HEK293 (cell line): ENCODE results near the gene MED20.

ENCODE experiments used
- EGR2 ChIP-seq: fragments of 450-650 bp; formaldehyde crosslinking; IDR thresholded peaks from 2 replicates; pipeline ENCODE4 v1.5.1; 2016; ENCODE audit warnings: low read depth, missing biosample characterization, missing genetic modification characterization
- GLIS1 ChIP-seq: fragments of 450-650 bp; formaldehyde crosslinking; IDR thresholded peaks from 2 replicates; pipeline ENCODE4 v1.5.1; 2016; ENCODE audit warnings: missing biosample characterization, missing genetic modification characterization
- GLIS2 ChIP-seq: fragments of 450-650 bp; formaldehyde crosslinking; IDR thresholded peaks from 2 replicates; pipeline ENCODE4 v1.5.1; 2016; ENCODE audit warnings: missing biosample characterization, missing genetic modification characterization
- HOXC10 ChIP-seq: sonication (generic); formaldehyde crosslinking; IDR thresholded peaks from 2 replicates; pipeline ENCODE4 v1.8.1; 2023; ENCODE audit warnings: mild to moderate bottlenecking, missing genetic modification reagents
- KLF1 ChIP-seq: fragments of 450-650 bp; formaldehyde crosslinking; IDR thresholded peaks from 2 replicates; pipeline ENCODE4 v1.5.1; 2016; ENCODE audit warnings: missing biosample characterization, missing genetic modification characterization
- MYNN ChIP-seq: fragments of 450-650 bp; formaldehyde crosslinking; IDR thresholded peaks from 2 replicates; pipeline ENCODE4 v1.5.1; 2016; ENCODE audit warnings: missing biosample characterization, missing genetic modification characterization, borderline replicate concordance
- OSR2 ChIP-seq: fragments of 450-650 bp; formaldehyde crosslinking; IDR thresholded peaks from 2 replicates; pipeline ENCODE4 v1.5.1; 2016; ENCODE audit warnings: missing biosample characterization, missing genetic modification characterization
- PRDM1 ChIP-seq: fragments of 450-650 bp; formaldehyde crosslinking; IDR thresholded peaks from 2 replicates; pipeline ENCODE4; 2016; ENCODE audit warnings: missing biosample characterization, missing genetic modification characterization
- SP2 ChIP-seq: fragments of 450-650 bp; formaldehyde crosslinking; IDR thresholded peaks from 2 replicates; pipeline ENCODE4 v1.5.1; 2016; ENCODE audit warnings: missing biosample characterization, missing genetic modification characterization
- SP3 ChIP-seq: fragments of 450-650 bp; formaldehyde crosslinking; IDR thresholded peaks from 2 replicates; pipeline ENCODE4 v1.5.1; 2016; ENCODE audit warnings: missing biosample characterization, missing genetic modification characterization
- WT1 ChIP-seq: fragments of 450-650 bp; formaldehyde crosslinking; IDR thresholded peaks from 2 replicates; pipeline ENCODE4 v1.5.1; 2016; ENCODE audit warnings: missing biosample characterization, missing genetic modification characterization
- YY2 ChIP-seq: fragments of 450-650 bp; formaldehyde crosslinking; IDR thresholded peaks from 2 replicates; pipeline ENCODE4 v1.5.1; 2016; ENCODE audit warnings: missing biosample characterization, missing genetic modification characterization
- ZBTB7A ChIP-seq: fragments of 450-650 bp; formaldehyde crosslinking; IDR thresholded peaks from 2 replicates; pipeline ENCODE4 v1.5.1; 2016; ENCODE audit warnings: low read depth, missing biosample characterization, missing genetic modification characterization
- ZFHX2 ChIP-seq: fragments of 450-650 bp; formaldehyde crosslinking; conservative IDR thresholded peaks from 2 replicates; pipeline ENCODE4 v1.5.1; 2016; ENCODE audit warnings: missing biosample characterization, missing genetic modification characterization
- ZFP37 ChIP-seq: fragments of 450-650 bp; formaldehyde crosslinking; IDR thresholded peaks from 2 replicates; pipeline ENCODE4 v1.5.1; 2016; ENCODE audit warnings: missing biosample characterization, missing genetic modification characterization
- ZFP69B ChIP-seq: fragments of 450-650 bp; formaldehyde crosslinking; IDR thresholded peaks from 2 replicates; pipeline ENCODE4 v1.5.1; 2016; ENCODE audit warnings: missing biosample characterization, missing genetic modification characterization
- ZNF223 ChIP-seq: fragments of 450-650 bp; formaldehyde crosslinking; IDR thresholded peaks from 2 replicates; pipeline ENCODE4 v1.5.1; 2016; ENCODE audit warnings: missing biosample characterization, missing genetic modification characterization
- ZNF266 ChIP-seq: fragments of 450-650 bp; formaldehyde crosslinking; IDR thresholded peaks from 2 replicates; pipeline ENCODE4 v1.5.1; 2016; ENCODE audit warnings: missing biosample characterization, missing genetic modification characterization, low read depth
- ZNF335 ChIP-seq: fragments of 450-650 bp; formaldehyde crosslinking; conservative IDR thresholded peaks from 2 replicates; pipeline ENCODE4 v1.5.1; 2016; ENCODE audit warnings: missing biosample characterization, missing genetic modification characterization
- ZNF366 ChIP-seq: fragments of 450-650 bp; formaldehyde crosslinking; conservative IDR thresholded peaks from 2 replicates; pipeline ENCODE4 v1.5.1; 2016; ENCODE audit warnings: missing biosample characterization, missing genetic modification characterization
- ZNF404 ChIP-seq: fragments of 450-650 bp; formaldehyde crosslinking; IDR thresholded peaks from 2 replicates; pipeline ENCODE4 v1.5.1; 2017; ENCODE audit warnings: missing biosample characterization, missing genetic modification characterization
- ZNF48 ChIP-seq: fragments of 450-650 bp; formaldehyde crosslinking; IDR thresholded peaks from 2 replicates; pipeline ENCODE4 v1.5.1; 2016; ENCODE audit warnings: missing biosample characterization, missing genetic modification characterization
- ZNF544 ChIP-seq: fragments of 450-650 bp; formaldehyde crosslinking; IDR thresholded peaks from 2 replicates; pipeline ENCODE4 v1.5.0; 2017; ENCODE audit warnings: missing biosample characterization, missing genetic modification characterization
- ZNF560 ChIP-seq: fragments of 450-650 bp; formaldehyde crosslinking; IDR thresholded peaks from 2 replicates; pipeline ENCODE4 v1.5.1; 2017; ENCODE audit warnings: missing biosample characterization, missing genetic modification characterization, borderline replicate concordance
- ZNF561 ChIP-seq: fragments of 450-650 bp; IDR thresholded peaks from 2 replicates; pipeline ENCODE4 v1.5.1; 2018; ENCODE audit warnings: missing biosample characterization, missing genetic modification characterization, borderline replicate concordance
- ZNF677 ChIP-seq: fragments of 450-650 bp; IDR thresholded peaks from 2 replicates; pipeline ENCODE4 v1.5.0; 2018; ENCODE audit warnings: missing biosample characterization, mild to moderate bottlenecking, missing genetic modification characterization, moderate library complexity
- ZNF768 ChIP-seq: fragments of 450-650 bp; formaldehyde crosslinking; IDR thresholded peaks from 2 replicates; pipeline ENCODE4 v1.5.1; 2018; ENCODE audit warnings: missing biosample characterization, mild to moderate bottlenecking, missing genetic modification characterization
- ZNF785 ChIP-seq: fragments of 450-650 bp; formaldehyde crosslinking; IDR thresholded peaks from 2 replicates; pipeline ENCODE4 v1.5.1; 2016; ENCODE audit warnings: missing biosample characterization, missing genetic modification characterization
- ZNF791 ChIP-seq: fragments of 450-650 bp; formaldehyde crosslinking; IDR thresholded peaks from 2 replicates; pipeline ENCODE4 v1.5.1; 2016; ENCODE audit warnings: missing biosample characterization, missing genetic modification characterization
- ZSCAN23 ChIP-seq: fragments of 450-650 bp; formaldehyde crosslinking; IDR thresholded peaks from 2 replicates; pipeline ENCODE4 v1.5.1; 2016; ENCODE audit warnings: missing biosample characterization, missing genetic modification characterization
- TF ChIP-seq, protein P1 (sequence below): fragments of 450-650 bp; formaldehyde crosslinking; IDR thresholded peaks from 2 replicates; pipeline ENCODE4 v1.5.1; 2017; ENCODE audit warnings: missing biosample characterization, missing genetic modification characterization

Gene MED20

DNA sequence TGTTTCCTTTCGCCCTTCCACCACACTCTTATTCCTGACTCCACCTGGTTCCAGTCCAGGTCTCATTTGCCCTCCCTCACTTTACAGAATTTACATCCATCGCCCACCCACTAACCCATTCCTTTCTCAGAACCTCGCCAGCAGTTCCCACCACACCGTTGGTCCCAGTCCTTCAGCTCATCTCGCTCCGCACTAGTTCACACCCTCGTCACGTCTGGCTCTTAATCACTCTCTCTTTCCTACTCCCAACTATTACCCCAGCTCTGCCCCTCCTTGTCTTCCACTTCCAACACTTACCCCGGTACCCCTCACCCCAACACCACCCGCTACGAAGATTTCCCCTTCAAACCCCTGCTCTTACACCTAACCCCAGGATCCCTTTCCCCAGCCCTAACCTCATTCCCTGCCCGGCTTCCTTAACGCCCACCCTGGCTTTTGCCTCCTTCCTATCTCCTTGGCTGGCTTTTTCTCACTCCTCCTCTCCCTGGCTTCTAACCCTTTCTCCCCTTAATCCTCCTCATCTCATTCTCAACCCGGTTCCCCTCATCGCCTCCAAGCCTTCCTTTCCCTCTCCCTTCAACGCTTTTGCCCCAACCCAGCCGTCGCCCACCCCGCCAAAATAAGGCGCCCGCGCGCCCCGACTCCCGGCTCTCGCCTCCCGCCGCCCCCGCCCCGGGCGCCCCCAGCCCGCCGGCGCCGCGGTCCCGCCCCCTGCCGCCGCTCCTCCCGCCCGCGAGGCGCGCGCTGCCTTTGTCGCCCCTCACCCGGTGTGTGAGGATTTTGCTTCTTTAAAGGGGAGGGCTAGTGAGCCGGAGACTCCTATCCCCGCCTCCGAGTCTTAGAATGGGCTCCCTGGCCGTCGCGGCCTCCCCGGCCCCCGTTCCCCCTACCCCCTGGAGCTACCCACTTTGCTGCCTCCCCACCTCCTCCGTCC is 26.3 kb downstream of the MED20 start (continued):
- TF ChIP-seq, protein P1, sequence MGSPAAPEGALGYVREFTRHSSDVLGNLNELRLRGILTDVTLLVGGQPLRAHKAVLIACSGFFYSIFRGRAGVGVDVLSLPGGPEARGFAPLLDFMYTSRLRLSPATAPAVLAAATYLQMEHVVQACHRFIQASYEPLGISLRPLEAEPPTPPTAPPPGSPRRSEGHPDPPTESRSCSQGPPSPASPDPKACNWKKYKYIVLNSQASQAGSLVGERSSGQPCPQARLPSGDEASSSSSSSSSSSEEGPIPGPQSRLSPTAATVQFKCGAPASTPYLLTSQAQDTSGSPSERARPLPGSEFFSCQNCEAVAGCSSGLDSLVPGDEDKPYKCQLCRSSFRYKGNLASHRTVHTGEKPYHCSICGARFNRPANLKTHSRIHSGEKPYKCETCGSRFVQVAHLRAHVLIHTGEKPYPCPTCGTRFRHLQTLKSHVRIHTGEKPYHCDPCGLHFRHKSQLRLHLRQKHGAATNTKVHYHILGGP (tag by site-specific recombination): peak; percentile 16; the same call in 1 of the 2 replicates
- peak; percentile 82; the same call in 1 of the 2 replicates for TF ChIP-seq ZFHX2 (tag by site-specific recombination)
- TF ChIP-seq SP3 (tag by site-specific recombination): peak; percentile 35
- TF ChIP-seq HOXC10 (CRISPR knock-in tag): 0 out of 2 replicates have a peak, but pooled peaks have one; percentile 30
- TF ChIP-seq ZNF768 (tag by site-specific recombination): no peak
- TF ChIP-seq ZNF266 (tag by site-specific recombination): 0 out of 2 replicates have a peak, but pooled peaks have one; percentile 7
- 0 out of 2 replicates have a peak, but pooled peaks have one; percentile 18 for TF ChIP-seq ZFP69B (tag by site-specific recombination)
- TF ChIP-seq ZNF677 (tag by site-specific recombination): no peak
- TF ChIP-seq ZNF223 (tag by site-specific recombination): 0 out of 2 replicates have a peak, but pooled peaks have one; percentile 43
- TF ChIP-seq ZNF48: no peak
- TF ChIP-seq ZSCAN23 (tag by site-specific recombination): peak; percentile 66; the same call in 1 of the 2 replicates
- no peak for TF ChIP-seq OSR2
- TF ChIP-seq EGR2 (tag by site-specific recombination): peak; percentile 55; the same call in 1 of the 2 replicates
- peak; percentile 16; the same call in 1 of the 2 replicates for TF ChIP-seq GLIS2 (tag by site-specific recombination)
- peak; percentile 45; the same call in 1 of the 2 replicates for TF ChIP-seq SP2 (tag by site-specific recombination)
- no peak for TF ChIP-seq YY2 (tag by site-specific recombination)
- no peak for TF ChIP-seq ZNF560 (tag by site-specific recombination)
- peak; percentile 36; the same call in 1 of the 2 replicates for TF ChIP-seq KLF1
- peak; percentile 27; the same call in 1 of the 2 replicates for TF ChIP-seq WT1 (tag by site-specific recombination)
- peak; percentile 83; the same call in 1 of the 2 replicates for TF ChIP-seq ZBTB7A
- 0 out of 2 replicates have a peak, but pooled peaks have one; percentile 13 for TF ChIP-seq ZFP37 (tag by site-specific recombination)
- peak; percentile 5; the same call in 1 of the 2 replicates for TF ChIP-seq ZNF544
- TF ChIP-seq MYNN: 0 out of 2 replicates have a peak, but pooled peaks have one; percentile 11
- 0 out of 2 replicates have a peak, but pooled peaks have one; percentile 13 for TF ChIP-seq ZNF785
- TF ChIP-seq ZNF335: peak; percentile 71
- no peak for TF ChIP-seq GLIS1
- TF ChIP-seq ZNF791 (tag by site-specific recombination): 0 out of 2 replicates have a peak, but pooled peaks have one; percentile 35
- no peak for TF ChIP-seq ZNF404
- peak; percentile 90 for TF ChIP-seq PRDM1 (tag by site-specific recombination)
- TF ChIP-seq ZNF561 (tag by site-specific recombination): no peak
- TF ChIP-seq ZNF366: peak; percentile 54; the same call in 1 of the 2 replicates
